SH-SY5Y (cell line): ENCODE data around the gene MANSC1.

ENCODE experiments used
- GATA2 ChIP-seq: IDR thresholded peaks from 2 replicates; pipeline ENCODE4 v1.6.1; 2011; ENCODE audit warnings: mild to moderate bottlenecking, low read depth, low read length
- GATA3 ChIP-seq: IDR thresholded peaks from 2 replicates; pipeline ENCODE4 v1.6.1; 2011; ENCODE audit warnings: low read depth, mild to moderate bottlenecking, low read length, moderate library complexity

DNA sequence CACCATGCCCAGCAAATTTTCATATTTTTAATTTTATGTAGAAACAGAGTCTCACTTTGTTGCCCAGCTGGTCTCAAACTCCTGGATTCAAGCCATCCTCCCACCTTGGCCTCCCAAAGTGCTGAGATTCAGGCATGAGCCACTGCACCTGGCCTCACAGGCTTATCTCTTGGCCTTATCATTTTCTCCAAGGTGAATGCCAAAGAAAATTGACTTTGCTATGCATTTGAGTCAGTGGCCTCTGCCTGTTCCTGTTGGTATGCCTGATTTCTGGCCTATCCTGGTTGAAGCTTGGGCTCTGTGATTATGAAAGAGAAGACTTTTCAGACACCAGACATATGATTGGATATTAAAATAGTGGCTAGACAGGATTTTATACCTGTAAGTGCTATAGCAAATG lies 34.2 kb downstream of the MANSC1 start:
- TF ChIP-seq GATA3 (no peak), GATA2 (no peak)
